Panc1 (cell line): ENCODE measurements around the gene IGFBP3.

Experiments used
- CTCF ChIP-seq: fragments of 450-650 bp; IDR thresholded peaks from 2 replicates; pipeline ENCODE4 v1.5.1; 2017; ENCODE audit warnings: mild to moderate bottlenecking
- POLR2AphosphoS5 ChIP-seq: IDR thresholded peaks from 2 replicates; pipeline ENCODE4 v1.6.1; 2012; ENCODE audit warnings: mild to moderate bottlenecking, low read depth, low read length, moderate library complexity
- REST ChIP-seq, 2 experiments: IDR thresholded peaks; 2 replicates each; pipeline ENCODE4 v1.6.1; 2011 to 2012; ENCODE audit warnings: low read depth in 2 of 2, control low read depth in 1 of 2, low read length in 1 of 2, mild to moderate bottlenecking in 1 of 2, moderate library complexity in 1 of 2; ENCODE audit not compliant: insufficient read depth in 1 of 2
- TCF7L2 ChIP-seq: IDR thresholded peaks from 2 replicates; pipeline ENCODE4 v1.6.1; 2011; ENCODE audit warnings: mild to moderate bottlenecking, low read depth, low read length, inconsistent platforms

GRCh38 chr7:45885264-45885882, 35.7 kb downstream of the IGFBP3 start:
- no peak for TF ChIP-seq CTCF
- TF ChIP-seq REST (IDR thresholded peaks at IDR 0.05; ENCODE audit: insufficient read depth in 1 of 2, low read depth in 2 of 2, low read length in 1 of 2), result no peak
- no peak for TF ChIP-seq POLR2AphosphoS5
- no peak for TF ChIP-seq TCF7L2
